GM23338 (cell line): ENCODE data around the gene CHD2. TPM values are rescaled to one million over a fixed set of nuclear protein-coding genes. Genes with fewer than 3 reads are reported as not detected.

Source experiments
- ATAC-seq: fragments of 200-7000 bp; cut with Tn5 transposase; 3 replicates; pipeline ENCODE4 v1.9.1; 2020
- DNase-seq: peaks from one replicate; pipeline ENCODE4 v3.0.0-alpha.2; 2015; ENCODE audit warnings: low spot score
- H2AFZ ChIP-seq: fragments of 200-600 bp; sonication (generic); 2 replicates; pipeline ENCODE4 v1.8.0; 2016; ENCODE audit warnings: antibody characterized with exemption, mild to moderate bottlenecking, moderate library complexity
- H3F3A ChIP-seq: fragments of 200-600 bp; sonication (generic); replicated peaks from 2 replicates; pipeline ENCODE4 v1.8.0; 2017; ENCODE audit warnings: antibody characterized with exemption, mixed run types, low read depth
- H3K27ac ChIP-seq: fragments of 200-600 bp; sonication (generic); 2 replicates; pipeline ENCODE4 v1.6.1; 2016; ENCODE audit warnings: low read depth
- H3K27me3 ChIP-seq: fragments of 200-600 bp; sonication (generic); 2 replicates; pipeline ENCODE4 v1.8.0; 2016; ENCODE audit warnings: mild to moderate bottlenecking, mixed run types, moderate library complexity; ENCODE audit not compliant: insufficient read depth
- H3K36me3 ChIP-seq: fragments of 200-600 bp; sonication (generic); 2 replicates; pipeline ENCODE4 v1.8.0; 2016; ENCODE audit warnings: mild to moderate bottlenecking; ENCODE audit not compliant: insufficient read depth
- H3K4me1 ChIP-seq: fragments of 200-600 bp; sonication (generic); 2 replicates; pipeline ENCODE4 v1.8.0; 2016; ENCODE audit warnings: mild to moderate bottlenecking, moderate library complexity; ENCODE audit not compliant: insufficient read depth
- H3K4me2 ChIP-seq: fragments of 200-600 bp; sonication (generic); 2 replicates; pipeline ENCODE4 v1.7.1; 2017; ENCODE audit warnings: mixed run types
- H3K4me3 ChIP-seq: fragments of 200-600 bp; sonication (generic); 2 replicates; pipeline ENCODE4 v1.6.1; 2016; ENCODE audit warnings: mixed run types
- H3K79me2 ChIP-seq: fragments of 200-600 bp; sonication (generic); replicated peaks from 2 replicates; pipeline ENCODE4 v1.8.0; 2017; ENCODE audit warnings: mild to moderate bottlenecking; ENCODE audit not compliant: insufficient read depth
- H3K9me2 ChIP-seq: fragments of 200-600 bp; sonication (generic); 2 replicates; pipeline ENCODE4 v1.8.0; 2017; ENCODE audit not compliant: insufficient read depth
- H4K20me1 ChIP-seq: fragments of 200-600 bp; sonication (generic); replicated peaks from 2 replicates; pipeline ENCODE4 v1.8.0; 2017; ENCODE audit warnings: mild to moderate bottlenecking; ENCODE audit not compliant: insufficient read depth
- H3K27ac Mint-ChIP-seq: 2 replicates; pipeline ENCODE4 v1.8.0; 2020; ENCODE audit warnings: inconsistent platforms, mild to moderate bottlenecking, moderate library complexity, mixed read lengths
- H3K27me3 Mint-ChIP-seq: 3 replicates; pipeline ENCODE4 v1.8.0; 2022; ENCODE audit warnings: low read depth, mild to moderate bottlenecking, moderate library complexity, mixed read lengths, inconsistent platforms; ENCODE audit not compliant: insufficient read depth, poor library complexity
- H3K36me3 Mint-ChIP-seq: 3 replicates; pipeline ENCODE4 v1.8.0; 2021; ENCODE audit warnings: low read depth, mild to moderate bottlenecking, inconsistent platforms, moderate library complexity, mixed read lengths
- H3K4me1 Mint-ChIP-seq: 3 replicates; pipeline ENCODE4 v1.8.0; 2020; ENCODE audit warnings: mild to moderate bottlenecking, inconsistent platforms, mixed read lengths
- H3K4me3 Mint-ChIP-seq: 3 replicates; pipeline ENCODE4 v1.8.0; 2021; ENCODE audit warnings: moderate library complexity, mild to moderate bottlenecking, inconsistent platforms, mixed read lengths
- H3K9me3 Mint-ChIP-seq: 3 replicates; pipeline ENCODE4 v1.8.0; 2020; ENCODE audit warnings: moderate library complexity, mild to moderate bottlenecking, inconsistent platforms, mixed read lengths
- ETS1 ChIP-seq: IDR thresholded peaks from 2 replicates; pipeline ENCODE4 v1.6.1; 2016; ENCODE audit warnings: antibody characterized with exemption
- EZH2 ChIP-seq: fragments of 200-600 bp; sonication (generic); IDR thresholded peaks from one replicate; pipeline ENCODE4 v1.8.0; 2017; ENCODE audit warnings: antibody characterized with exemption, mild to moderate bottlenecking, low read depth; ENCODE audit not compliant: unreplicated experiment
- EZH2phosphoT487 ChIP-seq: fragments of 200-600 bp; sonication (generic); IDR thresholded peaks from one replicate; pipeline ENCODE4 v1.8.1; 2018; ENCODE audit warnings: antibody characterized with exemption; ENCODE audit not compliant: unreplicated experiment
- NANOG ChIP-seq: IDR thresholded peaks from 2 replicates; pipeline ENCODE4 v1.6.1; 2016; ENCODE audit warnings: antibody characterized with exemption, borderline replicate concordance
- STAT1 ChIP-seq: IDR thresholded peaks from one replicate; pipeline ENCODE4 v1.6.1; 2016; ENCODE audit warnings: antibody characterized with exemption; ENCODE audit not compliant: unreplicated experiment
- ZNF114 ChIP-seq: fragments of 250-450 bp; sonication (Bioruptor Pico); IDR thresholded peaks from 2 replicates; pipeline ENCODE4 v1.5.0; 2020; ENCODE audit warnings: mild to moderate bottlenecking, moderate library complexity
- ZNF462 ChIP-seq: fragments of 250-450 bp; sonication (Bioruptor Pico); IDR thresholded peaks from 2 replicates; pipeline ENCODE4 v1.5.0; 2020; ENCODE audit warnings: mild to moderate bottlenecking, moderate library complexity
- polyA plus RNA-seq: library from polyadenylated mRNA; unstranded; fragments of >200 nt; fragmentation: Nextera tagmentation; extraction: Ambion mirVana; gene quantifications from 2 replicates; pipeline ENCODE4 v1.2.1, GENCODE V29; 2016
- total RNA-seq: library from RNA; depleted of rRNA; stranded (reverse); fragments of >200 nt; shearing (Covaris generic); gene quantifications from 2 replicates; pipeline ENCODE4 v1.2.3, GENCODE V29; 2014

Gene CHD2
- total and polyA plus RNA-seq, 2 experiments from 2014 or later, result 119 to 130 TPM

- TF ChIP-seq NANOG (no peak), ZNF462 (CRISPR knock-in tag) (no peak), ETS1 (no peak), EZH2 (no peak), ZNF114 (CRISPR knock-in tag) (no peak), EZH2phosphoT487 (no peak)
Measured at GRCh38 chr15:93024716-93025624, 124.8 kb downstream of the CHD2 start (continued).

GRCh38 chr15:93025625-93025982 is 125.5 kb downstream of the CHD2 start:
- 0 out of 3 replicates have a peak, but pooled peaks cover 6% of the 10 kb centered on the region for H3K9me3 Mint-ChIP-seq
- no peak overlapping the region for H3K4me2 ChIP-seq
- H3K27ac ChIP-seq, result no peak overlapping the region
- H3K4me3 Mint-ChIP-seq, result no peak overlapping the region
- H3K27me3 Mint-ChIP-seq, result peaks cover 24% of the 10 kb centered on the region
- H3K27me3 ChIP-seq, result no peaks in the 10 kb centered on the region
- H3K27ac Mint-ChIP-seq, result no peak overlapping the region
- H4K20me1 ChIP-seq, result peaks cover 32% of the 10 kb centered on the region
- H3K36me3 Mint-ChIP-seq, result peaks cover 66% of the 10 kb centered on the region
- H3K9me2 ChIP-seq, result no peaks in the 10 kb centered on the region
- H2AFZ ChIP-seq, result no peak overlapping the region
- H3K79me2 ChIP-seq, result peaks cover 19% of the 10 kb centered on the region
- peaks cover 18% of the 10 kb centered on the region for H3F3A ChIP-seq
- no peak overlapping the region for H3K4me3 ChIP-seq
- DNase-seq (no peak), ATAC-seq (no peak)
- H3K4me1 Mint-ChIP-seq, result peaks cover 18% of the 10 kb centered on the region
- H3K36me3 ChIP-seq, result peaks cover 45% of the 10 kb centered on the region
- no peaks in the 10 kb centered on the region for H3K4me1 ChIP-seq
- no peak for TF ChIP-seq NANOG
- TF ChIP-seq EZH2phosphoT487, result no peak
- TF ChIP-seq ZNF462 (CRISPR knock-in tag), result no peak
- no peak for TF ChIP-seq STAT1
- no peak for TF ChIP-seq EZH2
